AG04450 (cell line): ENCODE measurements around the gene TASOR. TPM values are rescaled to one million over a fixed set of nuclear protein-coding genes. Genes with fewer than 3 reads are reported as not detected.

Source experiments
- CTCF ChIA-PET: fragments of 300-600, 350-600 bp; formaldehyde crosslinking; extraction: SDS; loops from one replicate; lab custom pipeline; 2022; ENCODE audit warnings: antibody characterized with exemption, inconsistent platforms; lab: Charles Lee
- POLR2A ChIA-PET: fragments of 350-600 bp; formaldehyde crosslinking; extraction: SDS; loops from one replicate; lab custom pipeline; 2021; ENCODE audit warnings: antibody characterized with exemption, inconsistent platforms; lab: Yijun Ruan, JAX
- DNase-seq: peaks from one replicate; pipeline ENCODE4 v3.0.0-alpha.2; 2011; ENCODE audit warnings: low read depth, low spot score
- H3K27ac ChIP-seq: one replicate; pipeline ENCODE4 v1.5.1; 2012; ENCODE audit warnings: low read depth, low read length, control low read depth
- H3K27me3 ChIP-seq: one replicate; pipeline ENCODE4 v1.6.0; 2012; ENCODE audit warnings: low read length; ENCODE audit not compliant: control insufficient read depth, insufficient read depth
- H3K4me3 ChIP-seq: 2 replicates; pipeline ENCODE4 v1.5.1; 2011; ENCODE audit warnings: mild to moderate bottlenecking, low read depth, low read length, control low read depth
- H3K9me3 ChIP-seq: 2 replicates; pipeline ENCODE4 v1.5.1; 2012; ENCODE audit warnings: low read length; ENCODE audit not compliant: control insufficient read depth, insufficient read depth
- CTCF ChIP-seq: IDR thresholded peaks from 2 replicates; pipeline ENCODE4 v1.5.1; 2011; ENCODE audit warnings: low read depth, low read length, control low read depth, inconsistent platforms
- polyA plus RNA-seq: library from polyadenylated mRNA; depleted of rRNA; stranded (reverse); fragments of >200 nt; gene quantifications from 2 replicates; pipeline ENCODE4 v1.2.3, GENCODE V29; 2011; rRNA removed

TASOR gene
- polyA plus RNA-seq, 1 experiment: 37.6 TPM

GRCh38 chr3:56645407-56645806 lies 37.7 kb downstream of the TASOR start:
- Histone ChIP-seq H3K27ac (no peak overlapping the region), H3K4me3 (no peak overlapping the region), H3K9me3 (no peaks in the 10 kb centered on the region), H3K27me3 (no peaks in the 10 kb centered on the region)
- TF ChIP-seq CTCF: no peak
- ChIA-PET CTCF (no interaction called here), POLR2A (no interaction called here)
- no peak for DNase-seq

GRCh38 chr3:56633602-56634535 lies 49.2 kb downstream of the TASOR start:
- CTCF ChIA-PET: no interaction called here
- no peak for TF ChIP-seq CTCF
- POLR2A ChIA-PET: no interaction called here
- Histone ChIP-seq H3K9me3 (no peaks in the 10 kb centered on the region), H3K4me3 (no peak overlapping the region), H3K27ac (no peak overlapping the region), H3K27me3 (no peaks in the 10 kb centered on the region)
- no peak for DNase-seq

Other genes starting within 250 kb of the TASOR start
- gene ERC2, start 214.8 kb downstream of the TASOR start, polyA plus RNA-seq: 0.06 and 0.07 TPM in 2 replicates
- 7.8 and 12.9 TPM in 2 replicates for gene CCDC66, start 126.1 kb downstream of the TASOR start, polyA plus RNA-seq
- gene ARHGEF3, start 118.7 kb upstream of the TASOR start, polyA plus RNA-seq: 4.9 and 5.6 TPM in 2 replicates